Ishikawa (cell line): Measurements from ENCODE around the gene LRRC51.

Experiments used
- CEBPB ChIP-seq: IDR thresholded peaks from 2 replicates; pipeline ENCODE4 v1.6.1; 2012
- CREB1 ChIP-seq: IDR thresholded peaks from 2 replicates; pipeline ENCODE4 v1.6.1; 2012; ENCODE audit warnings: low read depth
- EGR1 ChIP-seq: IDR thresholded peaks from 2 replicates; pipeline ENCODE4 v1.6.1; 2012
- EP300 ChIP-seq: IDR thresholded peaks from 2 replicates; pipeline ENCODE4 v1.6.1; 2012; ENCODE audit warnings: borderline replicate concordance
- FOXM1 ChIP-seq: IDR thresholded peaks from 2 replicates; pipeline ENCODE4 v1.6.1; 2012; ENCODE audit warnings: low read depth, borderline replicate concordance
- NFIC ChIP-seq: IDR thresholded peaks from 2 replicates; pipeline ENCODE4 v1.6.1; 2012
- RAD21 ChIP-seq: IDR thresholded peaks from 2 replicates; pipeline ENCODE4 v1.6.1; 2012; ENCODE audit warnings: low read depth
- TAF1 ChIP-seq: IDR thresholded peaks from 2 replicates; pipeline ENCODE4 v1.6.1; 2012; ENCODE audit warnings: low read depth, mild to moderate bottlenecking
- TCF12 ChIP-seq: IDR thresholded peaks from 2 replicates; pipeline ENCODE4 v1.6.1; 2012; ENCODE audit warnings: low read depth
- TEAD4 ChIP-seq: IDR thresholded peaks from 2 replicates; pipeline ENCODE4 v1.6.1; 2012
- YY1 ChIP-seq: IDR thresholded peaks from 2 replicates; pipeline ENCODE4 v1.6.1; 2012; ENCODE audit warnings: low read depth
- ZBTB7A ChIP-seq: IDR thresholded peaks from 2 replicates; pipeline ENCODE4 v1.6.1; 2012; ENCODE audit warnings: low read depth
- TF ChIP-seq, protein P1 (sequence below): IDR thresholded peaks from 2 replicates; pipeline ENCODE4 v1.6.1; 2012; ENCODE audit warnings: low read depth, mild to moderate bottlenecking
- TF ChIP-seq, protein P2 (sequence below): IDR thresholded peaks from 2 replicates; pipeline ENCODE4 v1.6.1; 2012
- TF ChIP-seq, protein P3 (sequence below): IDR thresholded peaks from 2 replicates; pipeline ENCODE4 v1.6.1; 2012

LRRC51 gene

DNA sequence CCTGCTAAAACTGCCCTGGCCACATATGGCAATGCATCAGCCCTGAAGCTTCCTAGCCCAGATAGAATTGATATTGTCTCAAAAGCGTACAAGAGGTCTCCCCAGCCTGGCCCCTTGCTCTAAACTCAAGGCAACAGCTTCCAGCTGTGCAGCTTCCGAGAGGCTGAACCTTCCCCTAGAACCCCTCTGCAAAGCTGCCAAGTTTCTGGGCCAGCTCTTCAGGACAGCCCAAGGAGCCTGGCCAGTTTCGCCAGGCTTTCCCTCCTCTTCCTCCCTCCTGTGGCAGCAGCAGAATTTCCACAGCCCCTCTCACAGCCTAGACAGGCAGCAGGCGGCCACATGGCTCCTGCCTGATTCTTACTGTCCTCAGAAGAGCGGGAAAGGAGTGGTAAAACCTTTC, 34.8 kb upstream of the LRRC51 start:
- TF ChIP-seq TCF12 (no peak), YY1 (no peak), RAD21 (no peak), EP300 (no peak), CREB1 (no peak), ZBTB7A (no peak), TEAD4 (no peak), TAF1 (no peak), FOXM1 (no peak), NFIC (no peak), CEBPB (no peak), EGR1 (no peak)
- TF ChIP-seq, protein P1, sequence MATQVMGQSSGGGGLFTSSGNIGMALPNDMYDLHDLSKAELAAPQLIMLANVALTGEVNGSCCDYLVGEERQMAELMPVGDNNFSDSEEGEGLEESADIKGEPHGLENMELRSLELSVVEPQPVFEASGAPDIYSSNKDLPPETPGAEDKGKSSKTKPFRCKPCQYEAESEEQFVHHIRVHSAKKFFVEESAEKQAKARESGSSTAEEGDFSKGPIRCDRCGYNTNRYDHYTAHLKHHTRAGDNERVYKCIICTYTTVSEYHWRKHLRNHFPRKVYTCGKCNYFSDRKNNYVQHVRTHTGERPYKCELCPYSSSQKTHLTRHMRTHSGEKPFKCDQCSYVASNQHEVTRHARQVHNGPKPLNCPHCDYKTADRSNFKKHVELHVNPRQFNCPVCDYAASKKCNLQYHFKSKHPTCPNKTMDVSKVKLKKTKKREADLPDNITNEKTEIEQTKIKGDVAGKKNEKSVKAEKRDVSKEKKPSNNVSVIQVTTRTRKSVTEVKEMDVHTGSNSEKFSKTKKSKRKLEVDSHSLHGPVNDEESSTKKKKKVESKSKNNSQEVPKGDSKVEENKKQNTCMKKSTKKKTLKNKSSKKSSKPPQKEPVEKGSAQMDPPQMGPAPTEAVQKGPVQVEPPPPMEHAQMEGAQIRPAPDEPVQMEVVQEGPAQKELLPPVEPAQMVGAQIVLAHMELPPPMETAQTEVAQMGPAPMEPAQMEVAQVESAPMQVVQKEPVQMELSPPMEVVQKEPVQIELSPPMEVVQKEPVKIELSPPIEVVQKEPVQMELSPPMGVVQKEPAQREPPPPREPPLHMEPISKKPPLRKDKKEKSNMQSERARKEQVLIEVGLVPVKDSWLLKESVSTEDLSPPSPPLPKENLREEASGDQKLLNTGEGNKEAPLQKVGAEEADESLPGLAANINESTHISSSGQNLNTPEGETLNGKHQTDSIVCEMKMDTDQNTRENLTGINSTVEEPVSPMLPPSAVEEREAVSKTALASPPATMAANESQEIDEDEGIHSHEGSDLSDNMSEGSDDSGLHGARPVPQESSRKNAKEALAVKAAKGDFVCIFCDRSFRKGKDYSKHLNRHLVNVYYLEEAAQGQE = no peak
- TF ChIP-seq, protein P2, sequence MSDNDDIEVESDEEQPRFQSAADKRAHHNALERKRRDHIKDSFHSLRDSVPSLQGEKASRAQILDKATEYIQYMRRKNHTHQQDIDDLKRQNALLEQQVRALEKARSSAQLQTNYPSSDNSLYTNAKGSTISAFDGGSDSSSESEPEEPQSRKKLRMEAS = no peak
- TF ChIP-seq, protein P3, sequence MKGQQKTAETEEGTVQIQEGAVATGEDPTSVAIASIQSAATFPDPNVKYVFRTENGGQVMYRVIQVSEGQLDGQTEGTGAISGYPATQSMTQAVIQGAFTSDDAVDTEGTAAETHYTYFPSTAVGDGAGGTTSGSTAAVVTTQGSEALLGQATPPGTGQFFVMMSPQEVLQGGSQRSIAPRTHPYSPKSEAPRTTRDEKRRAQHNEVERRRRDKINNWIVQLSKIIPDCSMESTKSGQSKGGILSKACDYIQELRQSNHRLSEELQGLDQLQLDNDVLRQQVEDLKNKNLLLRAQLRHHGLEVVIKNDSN = no peak

DNA sequence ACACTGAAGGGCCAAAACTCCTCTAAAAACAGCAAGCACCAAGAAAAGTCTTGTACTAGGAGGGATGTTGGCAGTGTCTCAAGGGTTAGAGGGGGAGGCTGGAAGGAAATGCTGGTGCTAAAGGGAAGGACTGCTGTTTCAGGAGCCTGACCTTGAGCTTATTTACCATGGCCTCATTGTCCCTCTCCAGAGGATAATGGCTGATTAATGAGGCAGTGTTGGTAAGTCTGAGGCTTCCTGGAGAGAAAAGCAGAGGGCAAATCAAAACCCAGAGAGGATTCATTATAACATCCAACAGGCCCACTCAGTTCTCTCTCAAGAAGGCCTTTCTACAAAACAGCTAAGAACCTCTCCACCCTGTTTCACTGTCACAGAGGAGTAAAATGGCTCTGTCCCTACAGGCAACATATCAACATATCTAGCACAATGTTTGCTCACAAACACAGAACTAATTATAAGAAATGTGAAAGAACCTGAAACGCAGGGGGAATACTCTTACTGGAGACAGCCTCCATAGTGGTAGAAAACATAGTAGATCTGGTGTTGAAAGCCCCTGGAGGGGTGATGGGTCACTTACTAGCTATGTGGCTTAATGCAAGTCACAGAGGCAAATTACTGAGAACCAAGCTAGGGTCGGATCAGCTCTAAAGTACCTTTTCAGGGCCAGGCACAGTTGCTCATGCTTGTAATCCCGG, 31.7 kb upstream of the LRRC51 start:
- no peak for TF ChIP-seq EP300
- TF ChIP-seq CEBPB = no peak
- no peak for TF ChIP-seq NFIC
- no peak for TF ChIP-seq TCF12

DNA sequence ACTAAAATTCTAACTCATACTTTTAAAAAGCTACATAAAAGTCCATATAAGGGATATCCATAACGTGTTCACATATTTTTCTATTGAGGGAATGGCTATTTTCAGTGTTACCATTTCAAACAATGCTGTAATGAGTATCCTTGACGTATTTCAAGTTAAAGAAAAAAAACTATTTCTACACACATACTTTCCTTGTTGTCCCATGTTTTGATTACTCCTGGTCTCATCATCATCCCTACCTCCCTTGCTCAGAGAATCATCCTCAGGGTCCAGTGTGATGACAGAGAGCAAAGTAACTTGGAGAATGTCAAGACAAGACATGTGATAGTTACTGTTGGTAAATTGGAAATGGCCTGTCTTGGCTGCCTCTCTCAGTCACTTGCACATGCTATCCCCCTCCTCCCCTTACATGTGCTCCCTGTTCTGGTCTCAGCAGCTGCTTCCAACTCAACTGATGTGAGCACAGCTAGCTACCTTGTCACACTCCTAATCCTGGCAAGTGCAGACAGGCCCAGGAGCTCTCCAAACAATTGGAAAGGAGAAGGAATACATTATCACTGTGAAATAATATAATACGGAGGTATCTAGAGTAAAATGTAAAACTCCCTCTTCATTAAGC, 22.1 kb upstream of the LRRC51 start:
- TF ChIP-seq EGR1 (no peak), RAD21 (no peak), EP300 (no peak), YY1 (no peak), FOXM1 (no peak)
- TF ChIP-seq, protein P1 = no peak

DNA sequence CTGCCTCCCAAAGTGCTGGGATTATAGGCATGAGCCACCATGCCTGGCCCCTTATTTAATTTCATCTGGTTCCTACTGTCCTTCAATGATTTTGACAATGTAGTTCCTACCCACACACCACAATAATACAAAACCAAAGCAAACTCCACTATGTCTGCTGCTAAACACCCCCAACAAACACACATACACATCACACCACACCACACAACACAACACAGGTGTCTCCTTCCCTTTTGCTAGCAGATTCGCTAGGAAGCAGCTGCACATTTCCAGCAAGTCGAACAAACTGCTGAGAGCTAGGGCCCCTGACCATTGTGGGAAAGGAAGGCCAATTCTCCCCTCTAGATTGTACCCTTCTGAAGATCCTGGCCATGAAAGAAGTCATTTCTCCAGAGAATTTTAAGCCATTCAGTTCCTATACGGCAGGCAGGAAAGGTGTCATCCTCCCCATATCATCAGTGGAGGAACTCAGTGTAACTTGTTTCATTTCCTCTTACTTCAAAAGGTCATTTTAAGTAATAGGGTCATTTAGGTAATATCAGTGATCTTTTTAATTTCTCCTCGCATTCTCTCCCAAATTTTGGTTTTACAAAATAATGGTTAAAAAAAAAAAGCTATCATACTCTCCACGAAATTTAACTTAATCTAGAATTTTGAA, 18.8 kb upstream of the LRRC51 start:
- TF ChIP-seq EP300 (no peak), FOXM1 (no peak), CREB1 (no peak), TAF1 (no peak), TCF12 (no peak), YY1 (no peak), TEAD4 (no peak), CEBPB (no peak), EGR1 (no peak), NFIC (no peak), ZBTB7A (no peak)
- TF ChIP-seq, protein P1 = no peak
- TF ChIP-seq, protein P3 = no peak
- TF ChIP-seq, protein P2 = no peak
